Spleen (tissue), 7 donors: ENCODE results near the gene TERC.
A peak's percentile ranks its signal among the peaks of the same experiment; 100 is the strongest.

Experiments
- CTCF ChIP-seq, 11 experiments: fragments of 200-600 bp in 7 of 11; fragments of 450-650 bp in 4 of 11; sonication (generic) in 4 of 11; IDR thresholded peaks in 8 of 11; conservative IDR thresholded peaks in 3 of 11; 1 replicate in 7 of 11; 2 replicates in 4 of 11; pipeline versions ENCODE4 v1.4.0 to v1.8.0; 2016 to 2021; ENCODE audit warnings: antibody characterized with exemption in 11 of 11, inconsistent platforms in 4 of 11, mild to moderate bottlenecking in 1 of 11
- POLR2AphosphoS5 ChIP-seq, 3 donors: sonication (generic); formaldehyde crosslinking; IDR thresholded peaks; one replicate each; pipeline ENCODE4 v1.5.1; 2017; ENCODE audit warnings: antibody characterized with exemption in 3 of 3
- donor health status: DM: no; HTN: no; CAD: no; lungs with moderate emphysema.
- donor health status: DM: no; HTN: no; CAD: no.
- donor health status: DM: no; HTN: no; CAD: no.

GRCh38 chr3:169764882-169765612, at the start of gene TERC:
- TF ChIP-seq CTCF (IDR thresholded peaks at IDR 0.05 in 8 of 11, conservative IDR thresholded peaks at IDR 0.05 in 3 of 11) (peak in 3 of 11 experiments; percentile 23 to 26 (median 25)), POLR2AphosphoS5 (IDR thresholded peaks at IDR 0.05) (peak; percentile 98 to 99 (median 99))
